HCT116 (cell line): ENCODE measurements around the gene RAD50.

Source experiments
- ATF3 ChIP-seq: IDR thresholded peaks from 2 replicates; pipeline ENCODE4 v1.6.1; 2012
- CEBPB ChIP-seq: IDR thresholded peaks from 2 replicates; pipeline ENCODE4 v1.6.1; 2012; ENCODE audit warnings: low read depth
- CTCF ChIP-seq, 3 experiments: fragments of 200-600 bp in 1 of 3; sonication (generic) in 1 of 3; IDR thresholded peaks in 2 of 3; conservative IDR thresholded peaks in 1 of 3; 2 replicates each; pipeline ENCODE4 v1.5.1; 2012 to 2017; ENCODE audit warnings: low read depth in 2 of 3, low read length in 2 of 3, antibody characterized with exemption in 1 of 3, borderline replicate concordance in 1 of 3, control low read depth in 1 of 3, mild to moderate bottlenecking in 1 of 3, mixed read lengths in 1 of 3, mixed run types in 1 of 3, moderate library complexity in 1 of 3; ENCODE audit not compliant: insufficient read depth in 1 of 3
- MAX ChIP-seq: IDR thresholded peaks from 2 replicates; pipeline ENCODE4 v1.6.1; 2012
- POLR2A ChIP-seq: IDR thresholded peaks from 2 replicates; pipeline ENCODE4 v1.7.0; 2011; ENCODE audit warnings: borderline replicate concordance; ENCODE audit not compliant: insufficient read depth, insufficient read length; ENCODE audit errors: extremely low read depth
- POLR2AphosphoS5 ChIP-seq: IDR thresholded peaks from 2 replicates; pipeline ENCODE4 v1.6.1; 2011; ENCODE audit warnings: mild to moderate bottlenecking, low read depth, low read length, moderate library complexity
- RAD21 ChIP-seq: IDR thresholded peaks from 2 replicates; pipeline ENCODE4 v1.6.1; 2012; ENCODE audit warnings: low read depth, mild to moderate bottlenecking
- REST ChIP-seq: IDR thresholded peaks from 2 replicates; pipeline ENCODE4 v1.6.1; 2012; ENCODE audit warnings: low read depth
- SIN3A ChIP-seq: IDR thresholded peaks from 2 replicates; pipeline ENCODE4 v1.6.1; 2012; ENCODE audit warnings: low read depth
- ZBTB33 ChIP-seq: IDR thresholded peaks from 2 replicates; pipeline ENCODE4 v1.6.1; 2011; ENCODE audit warnings: mild to moderate bottlenecking, low read length, moderate library complexity; ENCODE audit not compliant: insufficient replicate concordance; ENCODE audit errors: extremely low read depth
- ZFX ChIP-seq: fragments of 450-650 bp; IDR thresholded peaks from 2 replicates; pipeline ENCODE4 v1.6.1; 2017

GRCh38 chr5:132540764-132541163 is 16.0 kb upstream of the RAD50 start:
- TF ChIP-seq SIN3A (no peak), CTCF (IDR thresholded peaks at IDR 0.05 in 2 of 3, conservative IDR thresholded peaks at IDR 0.05 in 1 of 3; ENCODE audit: borderline replicate concordance in 1 of 3, insufficient read depth in 1 of 3, low read depth in 2 of 3, low read length in 2 of 3) (no peak), RAD21 (no peak), MAX (no peak), ATF3 (no peak), POLR2A (no peak), ZFX (no peak), REST (no peak), POLR2AphosphoS5 (no peak), CEBPB (no peak), ZBTB33 (no peak)
